NCI-H1694 (cell line): Measurements from ENCODE around the gene CFC1.
"Not testable (repeated sequence)": the region's sequence is repeated elsewhere in the genome, so short reads cannot be mapped to it uniquely, and the experiment has no call there.

Experiments
- DNase-seq: peaks from one replicate; lab custom pipeline; 2025; lab: John Stamatoyannopoulos, UW

CFC1 gene

GRCh38 chr2:130583582-130583981 lies 15.8 kb downstream of the CFC1 start:
- not testable (repeated sequence) for DNase-seq

GRCh38 chr2:130582970-130583369 lies 16.4 kb downstream of the CFC1 start:
- DNase-seq, result not testable (repeated sequence)

- DNase-seq, result not testable (repeated sequence)
Measured at GRCh38 chr2:130581491-130581890, 17.9 kb downstream of the CFC1 start.

GRCh38 chr2:130579121-130579520 lies 20.3 kb downstream of the CFC1 start:
- not testable (repeated sequence) for DNase-seq

GRCh38 chr2:130577559-130577958 lies 21.8 kb downstream of the CFC1 start:
- not testable (repeated sequence) for DNase-seq

GRCh38 chr2:130576209-130576784 lies 23.1 kb downstream of the CFC1 start:
- DNase-seq, result not testable (repeated sequence)

- DNase-seq, result not testable (repeated sequence)
Measured at GRCh38 chr2:130574230-130574629, 25.1 kb downstream of the CFC1 start.

GRCh38 chr2:130571929-130572328 lies 27.4 kb downstream of the CFC1 start:
- DNase-seq, result not testable (repeated sequence)

GRCh38 chr2:130566165-130566564 lies 33.2 kb downstream of the CFC1 start:
- DNase-seq, result not testable (repeated sequence)

GRCh38 chr2:130556441-130556840 lies 42.9 kb downstream of the CFC1 start:
- not testable (repeated sequence) for DNase-seq

GRCh38 chr2:130554178-130554577 lies 45.2 kb downstream of the CFC1 start:
- not testable (repeated sequence) for DNase-seq

GRCh38 chr2:130549475-130549874 lies 49.9 kb downstream of the CFC1 start:
- DNase-seq, result not testable (repeated sequence)

- not testable (repeated sequence) for DNase-seq
Measured at GRCh38 chr2:130548418-130548817, 51.0 kb downstream of the CFC1 start.

- not testable (repeated sequence) for DNase-seq
Measured at GRCh38 chr2:130544978-130545377, 54.4 kb downstream of the CFC1 start.

- not testable (repeated sequence) for DNase-seq
Measured at GRCh38 chr2:130543785-130544528, 55.4 kb downstream of the CFC1 start.

- DNase-seq, result not testable (repeated sequence)
Measured at GRCh38 chr2:130542789-130543188, 56.6 kb downstream of the CFC1 start.
